HFFc6 (cell line): ENCODE measurements around the gene SFXN1. TPM values are rescaled to one million over a fixed set of nuclear protein-coding genes. Genes with fewer than 3 reads are reported as not detected.
"Not testable (repeated sequence)": the region's sequence is repeated elsewhere in the genome, so short reads cannot be mapped to it uniquely, and the experiment has no call there.

ENCODE experiments used
- DNase-seq: peaks from one replicate; pipeline ENCODE4 v3.0.0-alpha.2; 2018
- H3K27ac Mint-ChIP-seq: 2 replicates; pipeline ENCODE4 v1.8.0; 2020; ENCODE audit warnings: mild to moderate bottlenecking, mixed read lengths
- H3K27me3 Mint-ChIP-seq: 2 replicates; pipeline ENCODE4 v1.8.0; 2021; ENCODE audit warnings: mild to moderate bottlenecking, moderate library complexity, mixed read lengths; ENCODE audit not compliant: insufficient read depth
- H3K36me3 Mint-ChIP-seq: 2 replicates; pipeline ENCODE4 v1.8.0; 2021; ENCODE audit warnings: low read depth, mixed read lengths
- H3K4me1 Mint-ChIP-seq: 2 replicates; pipeline ENCODE4 v1.8.0; 2020; ENCODE audit warnings: low read depth, mixed read lengths
- H3K4me3 Mint-ChIP-seq: 2 replicates; pipeline ENCODE4 v1.8.0; 2020; ENCODE audit warnings: mild to moderate bottlenecking, moderate library complexity, mixed read lengths
- H3K9me3 Mint-ChIP-seq: 2 replicates; pipeline ENCODE4 v1.8.0; 2020; ENCODE audit warnings: mild to moderate bottlenecking, mixed read lengths
- total RNA-seq, 6 experiments: library from RNA; stranded (reverse); fragmentation: NEBNext Ultra II Directional; extraction: Animal tissue kit (Norgen Biotek cat#: 25700); gene quantifications; 2 replicates in 1 of 6; 3 replicates in 5 of 6; pipeline ENCODE4 v1.2.3, GENCODE V29; 2021
- TF ChIP-seq, protein P1 (sequence below): fragments of 200-600 bp; sonication (generic); IDR thresholded peaks from 2 replicates; pipeline ENCODE4 v1.5.0; 2021; ENCODE audit warnings: antibody characterized with exemption, mild to moderate bottlenecking

Gene SFXN1
- total RNA-seq, 6 experiments from 2014 or later: 60.8 to 83.0 (median 74.6) TPM

DNA sequence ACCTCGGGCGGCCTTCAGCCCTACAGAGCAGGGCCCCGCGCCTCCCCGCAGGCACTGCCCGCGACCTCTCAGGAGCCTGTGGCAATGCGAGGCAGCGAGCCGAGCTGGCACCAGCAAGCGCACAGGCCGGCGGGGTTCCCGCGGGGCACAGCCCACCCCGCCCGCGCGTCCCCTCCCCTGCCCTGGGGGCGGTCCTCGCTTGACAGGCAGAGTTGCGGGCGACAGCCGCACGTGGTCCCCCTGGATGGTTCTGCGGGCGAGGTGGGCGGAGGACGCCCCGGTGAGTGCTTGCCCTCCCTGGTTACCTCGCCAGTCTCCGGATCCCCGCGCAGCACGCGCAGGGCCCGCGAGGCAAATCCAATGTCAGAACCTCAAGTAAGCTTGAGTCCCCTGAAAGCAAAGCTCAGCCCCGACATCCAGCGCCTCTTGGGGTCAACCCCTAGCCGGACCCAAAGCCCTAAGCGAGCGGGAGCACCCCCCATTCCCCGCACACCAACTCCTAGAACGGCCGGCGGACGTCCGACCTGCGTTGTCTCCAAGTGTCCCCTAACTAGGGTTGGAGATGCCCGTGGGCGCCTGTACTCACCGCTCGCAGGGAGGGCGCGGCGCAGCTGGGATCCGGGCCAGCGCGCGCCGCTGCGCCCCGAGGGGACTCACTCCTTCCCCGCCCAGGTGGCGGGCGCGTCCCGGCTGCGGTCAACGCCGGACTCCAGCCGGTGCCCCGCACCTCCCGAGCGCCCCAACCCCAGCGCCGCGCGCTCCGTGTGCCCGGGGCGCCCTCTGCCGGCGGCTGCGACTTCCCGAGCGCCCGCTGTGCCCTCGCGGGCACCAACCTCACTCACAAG, 34.1 kb upstream of the SFXN1 start, which contains the start of gene DRD1:
TSS of gene DRD1 (minus strand) at position 123 of the 845 bp plus-strand sequence. CDS start 1,083 bp downstream, outside the sequence.
- peaks cover 4% of the 10 kb centered on the region; the same call in 1 of the 2 replicates for H3K4me1 Mint-ChIP-seq
- peaks cover 16% of the 10 kb centered on the region; the same call in 1 of the 2 replicates for H3K27me3 Mint-ChIP-seq
- DNase-seq: no peak
- H3K9me3 Mint-ChIP-seq: no peaks in the 10 kb centered on the region
- H3K27ac Mint-ChIP-seq: no peak within 1 kb of the TSS
- TF ChIP-seq, protein P1, sequence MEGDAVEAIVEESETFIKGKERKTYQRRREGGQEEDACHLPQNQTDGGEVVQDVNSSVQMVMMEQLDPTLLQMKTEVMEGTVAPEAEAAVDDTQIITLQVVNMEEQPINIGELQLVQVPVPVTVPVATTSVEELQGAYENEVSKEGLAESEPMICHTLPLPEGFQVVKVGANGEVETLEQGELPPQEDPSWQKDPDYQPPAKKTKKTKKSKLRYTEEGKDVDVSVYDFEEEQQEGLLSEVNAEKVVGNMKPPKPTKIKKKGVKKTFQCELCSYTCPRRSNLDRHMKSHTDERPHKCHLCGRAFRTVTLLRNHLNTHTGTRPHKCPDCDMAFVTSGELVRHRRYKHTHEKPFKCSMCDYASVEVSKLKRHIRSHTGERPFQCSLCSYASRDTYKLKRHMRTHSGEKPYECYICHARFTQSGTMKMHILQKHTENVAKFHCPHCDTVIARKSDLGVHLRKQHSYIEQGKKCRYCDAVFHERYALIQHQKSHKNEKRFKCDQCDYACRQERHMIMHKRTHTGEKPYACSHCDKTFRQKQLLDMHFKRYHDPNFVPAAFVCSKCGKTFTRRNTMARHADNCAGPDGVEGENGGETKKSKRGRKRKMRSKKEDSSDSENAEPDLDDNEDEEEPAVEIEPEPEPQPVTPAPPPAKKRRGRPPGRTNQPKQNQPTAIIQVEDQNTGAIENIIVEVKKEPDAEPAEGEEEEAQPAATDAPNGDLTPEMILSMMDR: peak; percentile 87
- H3K4me3 Mint-ChIP-seq: no peak within 1 kb of the TSS; the same call in 1 of the 2 replicates
- H3K36me3 Mint-ChIP-seq: no peaks in the 10 kb centered on the region

DNA sequence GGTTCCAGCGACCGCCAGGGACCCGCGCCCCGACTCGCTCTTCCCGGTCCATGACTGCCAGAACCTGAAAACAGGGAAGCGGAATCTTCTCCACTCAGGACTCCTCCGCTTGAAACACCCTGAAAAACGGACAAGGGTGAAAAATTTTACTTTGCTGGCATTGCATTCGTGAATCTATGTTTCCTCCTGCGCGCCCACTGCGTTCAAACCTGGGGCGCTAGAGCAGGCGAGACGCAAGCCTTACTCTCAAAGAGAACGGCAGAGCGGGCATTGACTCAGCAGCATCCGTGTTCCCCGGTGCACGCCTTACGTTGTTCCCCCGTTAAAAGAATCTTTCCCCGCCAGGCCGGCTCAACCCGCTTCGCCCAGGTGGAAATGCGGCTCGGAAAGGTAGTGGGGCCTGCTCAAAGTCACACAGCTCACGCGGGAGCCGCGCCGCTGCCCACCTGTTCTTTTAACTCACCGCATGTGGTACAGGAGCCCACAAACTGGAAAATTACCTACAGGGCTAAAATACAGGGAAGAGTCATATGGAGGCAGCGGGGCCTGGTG, 33.4 kb upstream of the SFXN1 start:
- Mint-ChIP-seq H3K27me3 (peaks cover 16% of the 10 kb centered on the region; the same call in 1 of the 2 replicates), H3K9me3 (no peaks in the 10 kb centered on the region), H3K27ac (no peak overlapping the region), H3K4me1 (peaks cover 4% of the 10 kb centered on the region; the same call in 1 of the 2 replicates), H3K36me3 (no peaks in the 10 kb centered on the region), H3K4me3 (no peak overlapping the region; the same call in 1 of the 2 replicates)
- TF ChIP-seq, protein P1: peak; percentile 56; the same call in 1 of the 2 replicates
- no peak for DNase-seq

DNA sequence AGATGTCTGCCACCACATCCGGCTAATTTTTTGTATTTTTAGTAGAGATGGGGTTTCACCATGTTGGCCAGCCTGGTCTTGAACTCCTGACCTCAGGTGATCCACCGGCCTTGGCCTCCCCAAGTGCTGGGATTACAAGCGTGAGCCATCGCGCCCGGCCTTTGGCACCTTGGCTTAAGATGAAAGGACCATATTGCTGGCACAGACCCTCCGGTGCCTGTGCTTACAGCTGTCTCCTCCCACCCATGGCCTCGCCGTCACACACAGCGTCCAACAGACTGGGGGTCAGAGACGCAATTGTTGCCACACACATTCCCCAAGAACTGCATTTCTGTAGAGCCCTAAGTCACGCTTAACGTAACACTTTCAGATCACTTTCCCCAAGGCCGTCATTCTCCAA, 32.0 kb upstream of the SFXN1 start:
- not testable (repeated sequence) for H3K4me3 Mint-ChIP-seq, H3K9me3 Mint-ChIP-seq, H3K4me1 Mint-ChIP-seq, H3K27ac Mint-ChIP-seq, H3K36me3 Mint-ChIP-seq, DNase-seq
- peaks cover 20% of the 10 kb centered on the region for H3K27me3 Mint-ChIP-seq

DNA sequence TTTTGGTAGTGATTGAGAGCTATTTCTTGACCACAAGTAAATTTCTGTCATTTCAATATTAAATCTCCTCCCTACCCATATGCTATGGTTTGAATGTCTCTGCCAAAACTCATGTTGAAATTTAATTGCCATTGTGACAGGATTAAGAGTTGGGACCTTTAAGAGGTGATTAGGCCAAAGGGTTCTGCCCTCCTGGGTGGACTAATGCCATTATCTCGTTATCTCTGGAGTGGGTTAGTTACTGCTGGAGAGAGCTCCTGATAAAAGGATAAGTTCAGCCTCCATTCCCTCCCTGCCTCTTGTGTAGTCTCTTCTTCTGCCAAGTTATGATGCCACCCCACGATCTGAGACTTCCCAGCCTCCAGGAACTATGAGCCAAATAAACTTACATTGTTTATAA, 30.8 kb upstream of the SFXN1 start:
- no peak for DNase-seq
- no peaks in the 10 kb centered on the region for H3K36me3 Mint-ChIP-seq
- H3K27ac Mint-ChIP-seq: no peak overlapping the region
- TF ChIP-seq, protein P1: no peak
- no peak overlapping the region for H3K4me3 Mint-ChIP-seq
- H3K27me3 Mint-ChIP-seq: peaks cover 13% of the 10 kb centered on the region
- peaks cover 4% of the 10 kb centered on the region; the same call in 1 of the 2 replicates for H3K4me1 Mint-ChIP-seq
- H3K9me3 Mint-ChIP-seq: no peaks in the 10 kb centered on the region

DNA sequence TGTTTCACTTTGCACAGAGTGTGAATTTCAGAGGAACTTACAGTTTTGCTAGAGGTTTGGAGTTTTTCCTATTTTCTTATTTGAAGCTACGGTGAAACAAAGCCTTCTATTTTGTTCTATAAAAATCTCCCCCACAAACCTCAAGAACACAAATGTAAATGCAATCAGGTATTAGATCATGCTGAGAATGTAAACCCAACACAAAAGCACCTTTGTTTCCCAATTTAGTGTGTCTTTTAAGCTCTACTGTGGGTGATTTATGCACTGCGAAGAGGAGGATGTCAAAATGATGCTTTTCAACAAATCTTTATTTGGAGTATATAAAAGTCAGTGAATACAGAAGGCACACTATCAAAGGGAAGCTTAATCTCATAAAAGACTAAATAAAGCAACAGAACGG, 30.1 kb upstream of the SFXN1 start:
- no peaks in the 10 kb centered on the region for H3K9me3 Mint-ChIP-seq
- H3K4me1 Mint-ChIP-seq: peaks cover 4% of the 10 kb centered on the region; the same call in 1 of the 2 replicates
- H3K27ac Mint-ChIP-seq: no peak overlapping the region
- peaks cover 14% of the 10 kb centered on the region for H3K27me3 Mint-ChIP-seq
- no peaks in the 10 kb centered on the region for H3K36me3 Mint-ChIP-seq
- no peak for DNase-seq
- H3K4me3 Mint-ChIP-seq: no peak overlapping the region
- TF ChIP-seq, protein P1: no peak

DNA sequence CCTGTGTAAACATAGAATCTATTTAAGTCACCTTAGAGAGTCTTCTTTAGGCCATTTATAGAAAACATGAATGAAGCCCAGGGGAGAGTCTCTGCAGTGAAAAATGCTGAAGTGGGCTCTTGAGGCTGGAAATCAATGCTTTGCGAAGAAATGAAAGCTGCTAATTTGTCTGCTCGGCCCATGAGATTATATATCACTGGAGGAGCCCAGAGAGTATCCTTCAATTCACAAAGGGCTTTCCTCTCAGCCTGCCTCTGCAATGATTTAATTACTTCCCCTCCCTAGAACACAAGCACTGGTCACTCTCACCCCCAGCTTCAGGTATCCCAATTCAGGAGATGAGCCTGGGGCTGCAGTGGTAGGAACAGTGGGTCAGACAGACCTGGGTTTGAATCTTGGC, 26.2 kb upstream of the SFXN1 start:
- DNase-seq: no peak
- Mint-ChIP-seq H3K27ac (no peak overlapping the region), H3K9me3 (no peaks in the 10 kb centered on the region), H3K27me3 (peaks cover 8% of the 10 kb centered on the region), H3K4me1 (no peaks in the 10 kb centered on the region), H3K36me3 (no peaks in the 10 kb centered on the region), H3K4me3 (no peak overlapping the region)
- TF ChIP-seq, protein P1: no peak

DNA sequence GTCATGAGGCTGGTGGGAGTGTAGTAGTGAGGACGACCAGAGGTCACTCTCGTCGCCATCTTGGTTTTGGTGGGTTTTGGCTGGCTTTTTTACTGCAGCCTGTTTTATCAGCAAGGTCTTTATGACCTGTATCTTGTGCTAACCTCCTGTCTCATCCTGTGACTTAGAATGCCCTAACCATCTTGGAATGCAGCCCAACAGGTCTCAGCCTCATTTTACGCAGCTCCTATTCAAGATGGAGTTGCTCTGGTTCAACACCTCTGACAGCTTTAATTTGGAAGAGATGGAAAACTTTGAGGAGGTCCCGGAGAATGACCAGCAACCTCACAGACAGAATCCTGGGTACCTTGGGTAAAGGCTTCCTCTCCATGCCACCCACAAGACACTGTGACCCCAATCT, 24.0 kb upstream of the SFXN1 start:
- not testable (repeated sequence) for H3K4me3 Mint-ChIP-seq, H3K9me3 Mint-ChIP-seq, H3K36me3 Mint-ChIP-seq, DNase-seq, H3K4me1 Mint-ChIP-seq, H3K27me3 Mint-ChIP-seq, H3K27ac Mint-ChIP-seq
